Activated CD4-positive, alpha-beta T cell treated with anti-CD3 and anti-CD28 coated beads, Interleukin-2, amount 10 ng/mL, durations not matched to agents 7 days and 5 days (primary cell): ENCODE results near the gene KRTAP1-5. TPM values are rescaled to one million over a fixed set of nuclear protein-coding genes. Genes with fewer than 3 reads are reported as not detected.
"Not testable (repeated sequence)": the region's sequence is repeated elsewhere in the genome, so short reads cannot be mapped to it uniquely, and the experiment has no call there.

ENCODE experiments used
- CTCF ChIA-PET: fragments of 350-600 bp; sonication (Branson Sonifier 250); formaldehyde crosslinking; loops from one replicate; lab custom pipeline; 2021; ENCODE audit warnings: antibody characterized with exemption; lab: Charles Lee
- POLR2A ChIA-PET: fragments of 350-600 bp; sonication (Branson Sonifier 250); formaldehyde crosslinking; loops from one replicate; lab custom pipeline; 2021; ENCODE audit warnings: antibody characterized with exemption; lab: Charles Lee
- DNase-seq: peaks from one replicate; pipeline ENCODE4 v3.0.0-alpha.2; 2020
- H3K27ac Mint-ChIP-seq: one replicate; pipeline ENCODE4 v1.8.0; 2021; ENCODE audit warnings: mild to moderate bottlenecking, moderate library complexity, mixed read lengths
- H3K27me3 Mint-ChIP-seq: one replicate; pipeline ENCODE4 v1.8.0; 2021; ENCODE audit warnings: mixed read lengths
- H3K36me3 Mint-ChIP-seq: one replicate; pipeline ENCODE4 v1.8.0; 2021; ENCODE audit warnings: low read depth, mixed read lengths
- H3K4me1 Mint-ChIP-seq: one replicate; pipeline ENCODE4 v1.8.0; 2021; ENCODE audit warnings: mixed read lengths
- H3K4me3 Mint-ChIP-seq: one replicate; pipeline ENCODE4 v1.8.0; 2021; ENCODE audit warnings: mild to moderate bottlenecking, moderate library complexity, mixed read lengths
- H3K9me3 Mint-ChIP-seq: one replicate; pipeline ENCODE4 v1.8.0; 2021; ENCODE audit warnings: mixed read lengths
- total RNA-seq, 2 experiments: library from RNA; stranded (reverse); gene quantifications; one replicate each; pipeline ENCODE4 v1.2.3, GENCODE V29; 2021

The KRTAP1-5 gene
- total RNA-seq, 2 experiments from 2014 or later = not detected

GRCh38 chr17:41059276-41060051 is 32.5 kb upstream of the KRTAP1-5 start:
- peaks cover 29% of the 10 kb centered on the region for H3K27me3 Mint-ChIP-seq
- H3K27ac Mint-ChIP-seq, H3K4me3 Mint-ChIP-seq, DNase-seq, H3K36me3 Mint-ChIP-seq, H3K4me1 Mint-ChIP-seq, POLR2A ChIA-PET, H3K9me3 Mint-ChIP-seq: not testable (repeated sequence)
- CTCF ChIA-PET = interaction anchor here (0.6 kb wide), 1 partner anchor 347 kb away, joined by 5 read pairs; no protein-coding TSS in a partner anchor

- POLR2A ChIA-PET = no interaction called here
- Mint-ChIP-seq H3K27me3 (peaks cover 29% of the 10 kb centered on the region), H3K4me1 (no peaks in the 10 kb centered on the region)
These were observed 31.7 kb upstream of the KRTAP1-5 start for GRCh38 chr17:41058741-41059140.

GRCh38 chr17:41057547-41057946 is 30.5 kb upstream of the KRTAP1-5 start:
- CTCF ChIA-PET = no interaction called here
- Mint-ChIP-seq H3K27ac (no peak overlapping the region), H3K9me3 (peaks cover 7% of the 10 kb centered on the region), H3K4me1 (no peaks in the 10 kb centered on the region), H3K27me3 (peaks cover 27% of the 10 kb centered on the region), H3K36me3 (no peaks in the 10 kb centered on the region), H3K4me3 (no peak overlapping the region)
- POLR2A ChIA-PET = no interaction called here
- DNase-seq = no peak

More at GRCh38 chr17:41058741-41059140, 31.7 kb upstream of the KRTAP1-5 start:
- peaks cover 7% of the 10 kb centered on the region for H3K9me3 Mint-ChIP-seq
- H3K27ac Mint-ChIP-seq = no peak overlapping the region
- H3K4me3 Mint-ChIP-seq = no peak overlapping the region
- DNase-seq = no peak
- CTCF ChIA-PET = interaction anchor here (0.6 kb wide), 1 partner anchor 348 kb away, joined by 5 read pairs; no protein-coding TSS in a partner anchor
- H3K36me3 Mint-ChIP-seq = no peaks in the 10 kb centered on the region

GRCh38 chr17:41055130-41055529 is 28.1 kb upstream of the KRTAP1-5 start, which contains the start of gene KRTAP2-2:
TSS of gene KRTAP2-2 (minus strand) at chr17:41055230. CDS start at chr17:41055211, 19 bp downstream.
- H3K9me3 Mint-ChIP-seq, DNase-seq, CTCF ChIA-PET, POLR2A ChIA-PET, H3K4me1 Mint-ChIP-seq, H3K27ac Mint-ChIP-seq, H3K4me3 Mint-ChIP-seq, H3K36me3 Mint-ChIP-seq: not testable (repeated sequence)
- H3K27me3 Mint-ChIP-seq = peaks cover 13% of the 10 kb centered on the region

GRCh38 chr17:41054556-41054955 is 27.5 kb upstream of the KRTAP1-5 start:
- CTCF ChIA-PET, H3K27ac Mint-ChIP-seq, H3K36me3 Mint-ChIP-seq, H3K4me1 Mint-ChIP-seq, POLR2A ChIA-PET, DNase-seq, H3K9me3 Mint-ChIP-seq, H3K4me3 Mint-ChIP-seq: not testable (repeated sequence)
- peaks cover 11% of the 10 kb centered on the region for H3K27me3 Mint-ChIP-seq

GRCh38 chr17:41054025-41054424 is 27.0 kb upstream of the KRTAP1-5 start:
- Mint-ChIP-seq H3K9me3 (peaks cover 7% of the 10 kb centered on the region), H3K4me1 (no peaks in the 10 kb centered on the region), H3K27me3 (peaks cover 8% of the 10 kb centered on the region), H3K36me3 (no peaks in the 10 kb centered on the region), H3K4me3 (no peak overlapping the region), H3K27ac (no peak overlapping the region)
- no peak for DNase-seq
- ChIA-PET POLR2A (no interaction called here), CTCF (no interaction called here)

- peaks cover 9% of the 10 kb centered on the region for H3K27me3 Mint-ChIP-seq
- no peaks in the 10 kb centered on the region for H3K4me1 Mint-ChIP-seq
- POLR2A ChIA-PET = no interaction called here
These were observed 25.6 kb upstream of the KRTAP1-5 start for GRCh38 chr17:41052566-41052965.

GRCh38 chr17:41049110-41049509 is 22.1 kb upstream of the KRTAP1-5 start:
- Mint-ChIP-seq H3K4me1 (peaks cover 1% of the 10 kb centered on the region), H3K27me3 (peaks cover 17% of the 10 kb centered on the region), H3K9me3 (peaks cover 2% of the 10 kb centered on the region), H3K27ac (no peak overlapping the region), H3K36me3 (no peaks in the 10 kb centered on the region), H3K4me3 (no peak overlapping the region)
- ChIA-PET CTCF (no interaction called here), POLR2A (no interaction called here)
- no peak for DNase-seq

More at GRCh38 chr17:41052566-41052965, 25.6 kb upstream of the KRTAP1-5 start:
- H3K9me3 Mint-ChIP-seq = peaks cover 5% of the 10 kb centered on the region
- no peak overlapping the region for H3K27ac Mint-ChIP-seq
- DNase-seq = no peak
- CTCF ChIA-PET = no interaction called here
- H3K4me3 Mint-ChIP-seq = no peak overlapping the region
- no peaks in the 10 kb centered on the region for H3K36me3 Mint-ChIP-seq

- peaks cover 17% of the 10 kb centered on the region for H3K27me3 Mint-ChIP-seq
- ChIA-PET POLR2A (no interaction called here), CTCF (no interaction called here)
- H3K27ac Mint-ChIP-seq = no peak overlapping the region
- H3K36me3 Mint-ChIP-seq = no peaks in the 10 kb centered on the region
- DNase-seq = no peak
- H3K4me1 Mint-ChIP-seq = peaks cover 1% of the 10 kb centered on the region
- peaks cover 3% of the 10 kb centered on the region for H3K9me3 Mint-ChIP-seq
- no peak overlapping the region for H3K4me3 Mint-ChIP-seq
These were observed 21.4 kb upstream of the KRTAP1-5 start for GRCh38 chr17:41048441-41048840.

- H3K4me1 Mint-ChIP-seq, CTCF ChIA-PET, POLR2A ChIA-PET, H3K27ac Mint-ChIP-seq, H3K4me3 Mint-ChIP-seq, H3K9me3 Mint-ChIP-seq, DNase-seq, H3K36me3 Mint-ChIP-seq: not testable (repeated sequence)
- peaks cover 16% of the 10 kb centered on the region for H3K27me3 Mint-ChIP-seq
These were observed 19.9 kb upstream of the KRTAP1-5 start, which contains the start of gene KRTAP2-1 for GRCh38 chr17:41046735-41047465. TSS of gene KRTAP2-1 (minus strand) at chr17:41047316. CDS start at chr17:41047267, 49 bp downstream.

- no peaks in the 10 kb centered on the region for H3K36me3 Mint-ChIP-seq
- no peak for DNase-seq
- no peak overlapping the region for H3K27ac Mint-ChIP-seq
- H3K4me1 Mint-ChIP-seq = peaks cover 1% of the 10 kb centered on the region
- peaks cover 4% of the 10 kb centered on the region for H3K9me3 Mint-ChIP-seq
- H3K27me3 Mint-ChIP-seq = peaks cover 14% of the 10 kb centered on the region
- no peak overlapping the region for H3K4me3 Mint-ChIP-seq
- POLR2A ChIA-PET = no interaction called here
- CTCF ChIA-PET = no interaction called here
These were observed 15.9 kb upstream of the KRTAP1-5 start for GRCh38 chr17:41042953-41043352.

- DNase-seq, H3K27ac Mint-ChIP-seq, H3K36me3 Mint-ChIP-seq, POLR2A ChIA-PET, H3K4me1 Mint-ChIP-seq, H3K4me3 Mint-ChIP-seq, H3K9me3 Mint-ChIP-seq, CTCF ChIA-PET: not testable (repeated sequence)
- H3K27me3 Mint-ChIP-seq = peaks cover 16% of the 10 kb centered on the region
These were observed 14.0 kb upstream of the KRTAP1-5 start, which contains the start of gene KRTAP1-1 for GRCh38 chr17:41040783-41041571. TSS of gene KRTAP1-1 (minus strand) at chr17:41041450. CDS start at chr17:41041397, 53 bp downstream.
